Activated CD4-positive, alpha-beta T cell treated with anti-CD3 and anti-CD28 coated beads for 24 hours (primary cell): Measurements from ENCODE around the gene LIPH.
"Not testable (repeated sequence)": the region's sequence is repeated elsewhere in the genome, so short reads cannot be mapped to it uniquely, and the experiment has no call there.

ENCODE experiments used
- DNase-seq, 2 donors: peaks; one replicate each; pipeline ENCODE4 v3.0.0-alpha.2; 2020; ENCODE audit warnings: low read depth in 2 of 2

LIPH gene

DNA sequence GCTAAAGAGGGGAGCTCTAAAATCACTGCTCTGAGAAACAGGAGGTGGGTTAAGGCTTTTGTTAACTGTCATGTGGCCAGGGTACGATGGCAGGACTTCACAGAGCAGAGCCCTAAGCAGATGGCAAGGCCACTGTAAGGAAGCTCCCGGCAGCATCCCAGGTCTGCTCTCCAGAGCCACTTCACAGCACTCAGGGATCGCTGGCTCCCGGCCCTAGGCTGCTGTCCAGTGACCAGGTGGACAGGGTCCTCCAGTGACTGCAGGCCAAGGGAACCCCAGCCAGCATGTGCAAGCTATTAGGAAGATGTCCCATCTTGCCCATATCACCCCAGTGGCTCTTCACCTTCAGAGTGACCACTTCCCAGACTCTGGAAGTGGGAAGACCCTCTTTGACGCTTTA lies 63.9 kb downstream of the LIPH start:
- DNase-seq, result no peak

GRCh38 chr3:185486394-185486793 lies 66.0 kb downstream of the LIPH start:
- DNase-seq, result no peak

GRCh38 chr3:185484296-185484695 lies 68.1 kb downstream of the LIPH start:
- DNase-seq, result no peak

DNA sequence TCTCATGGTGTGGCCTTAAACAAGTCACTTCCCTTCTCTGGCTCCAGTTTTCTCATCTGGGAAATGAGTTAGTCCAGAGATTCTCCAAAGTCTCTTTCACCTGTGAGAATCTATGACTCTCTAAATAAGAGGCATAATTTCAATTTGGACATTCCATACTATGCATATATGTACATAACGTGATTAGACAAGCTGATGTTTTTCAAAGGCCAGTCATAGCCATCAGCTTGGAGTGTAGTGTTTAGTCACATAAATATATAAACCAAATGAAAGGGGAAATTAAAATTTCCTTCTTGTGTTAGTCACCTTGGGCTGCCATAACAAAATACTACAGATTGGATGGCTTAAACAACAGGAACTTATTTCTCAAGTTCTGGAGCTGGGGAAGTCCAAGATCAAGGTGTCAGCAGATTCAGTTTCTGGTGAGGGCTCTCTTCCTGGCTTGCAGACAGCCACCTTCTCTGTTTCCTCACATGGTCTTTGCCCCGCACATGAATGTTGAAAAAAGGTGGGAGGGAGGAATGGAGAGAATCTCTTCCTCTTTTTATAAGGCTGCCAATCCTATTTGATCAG lies 72.9 kb downstream of the LIPH start:
- no peak for DNase-seq

GRCh38 chr3:185477316-185477715 lies 75.1 kb downstream of the LIPH start:
- DNase-seq, result no peak

DNA sequence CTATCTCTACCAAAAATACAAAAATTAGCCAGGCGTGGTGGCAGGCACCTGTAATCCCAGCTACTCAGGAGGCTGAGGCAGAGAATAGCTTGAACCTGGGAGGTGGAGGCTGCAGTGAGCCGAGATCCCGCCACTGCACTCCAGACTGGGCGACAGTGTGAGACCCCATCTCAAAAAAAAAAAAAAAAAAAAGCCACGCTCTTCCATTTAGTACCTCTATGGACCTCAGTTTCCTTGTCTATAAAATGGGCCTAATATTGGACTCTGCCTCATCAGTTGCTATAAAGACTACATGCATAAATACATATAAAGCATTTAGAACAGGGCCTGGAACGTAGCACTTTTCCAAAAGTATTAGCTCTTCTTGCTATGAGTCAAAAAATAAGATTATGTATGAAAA lies 77.5 kb downstream of the LIPH start:
- DNase-seq, result not testable (repeated sequence)

DNA sequence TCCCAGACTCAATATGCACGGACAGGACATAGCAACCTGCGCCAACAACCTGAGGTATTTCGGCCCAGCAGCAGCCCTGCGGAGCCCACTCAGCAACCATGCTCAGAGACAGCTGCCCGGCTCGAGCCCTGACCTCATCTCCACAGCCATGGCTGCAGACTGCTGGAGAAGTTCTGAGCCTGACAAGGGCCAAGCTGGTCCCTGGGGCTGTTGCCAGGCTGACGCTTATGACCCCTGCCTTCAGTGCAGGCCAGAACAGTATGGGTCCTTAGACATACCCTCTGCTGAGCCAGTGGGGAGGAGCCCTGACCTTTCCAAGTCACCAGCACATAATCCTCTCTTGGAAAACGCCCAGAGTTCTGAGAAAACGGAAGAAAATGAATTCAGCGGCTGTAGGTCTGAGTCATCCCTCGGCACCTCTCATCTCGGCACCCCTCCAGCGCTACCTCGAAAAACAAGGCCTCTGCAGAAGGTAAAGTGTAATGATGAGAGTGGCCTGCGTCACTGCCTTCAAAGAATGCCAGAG lies 79.0 kb downstream of the LIPH start:
- DNase-seq, result no peak

DNA sequence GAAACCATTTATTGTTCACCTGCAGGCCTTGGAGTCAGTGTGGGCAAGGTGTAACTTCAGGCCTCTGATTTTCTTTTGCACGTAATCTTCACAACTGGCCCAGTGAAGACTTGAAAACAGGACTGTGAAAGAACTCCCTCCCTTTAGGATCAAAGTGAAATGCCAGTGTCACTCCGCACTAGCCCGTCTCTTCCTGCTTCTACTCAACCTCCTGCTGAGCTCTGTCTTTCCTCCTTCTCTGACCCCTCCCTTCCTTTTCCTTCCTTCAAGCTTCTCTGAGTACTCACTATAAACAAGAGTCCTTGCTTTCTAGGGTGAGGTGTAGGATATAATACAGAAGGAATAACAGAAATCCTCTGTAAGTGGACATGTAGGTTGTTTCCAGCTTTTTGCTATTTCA lies 82.1 kb downstream of the LIPH start:
- no peak for DNase-seq

- no peak for DNase-seq
Observed at GRCh38 chr3:185469542-185469941, 82.8 kb downstream of the LIPH start.

DNA sequence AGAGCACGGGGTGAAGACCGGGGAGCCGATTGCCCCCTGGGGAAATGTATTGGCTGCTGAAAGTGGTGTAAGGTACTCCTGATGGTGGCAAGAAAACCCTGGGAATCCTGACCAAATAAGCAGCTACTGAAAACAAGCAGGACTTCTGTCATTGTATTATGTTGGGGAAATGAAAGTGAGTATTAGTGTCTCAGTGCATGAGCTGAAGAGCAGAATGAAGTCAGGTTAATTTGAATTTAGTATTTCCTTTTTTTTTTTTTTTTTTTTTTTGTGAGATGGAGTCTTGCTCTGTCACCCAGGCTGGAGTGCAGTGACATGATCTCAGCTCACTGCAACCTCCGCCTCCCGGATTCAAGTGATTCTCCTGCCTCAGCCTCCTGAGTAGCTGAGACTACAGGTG lies 86.3 kb downstream of the LIPH start:
- DNase-seq, result not testable (repeated sequence)

GRCh38 chr3:185465471-185465870 lies 86.9 kb downstream of the LIPH start:
- DNase-seq, result no peak

DNA sequence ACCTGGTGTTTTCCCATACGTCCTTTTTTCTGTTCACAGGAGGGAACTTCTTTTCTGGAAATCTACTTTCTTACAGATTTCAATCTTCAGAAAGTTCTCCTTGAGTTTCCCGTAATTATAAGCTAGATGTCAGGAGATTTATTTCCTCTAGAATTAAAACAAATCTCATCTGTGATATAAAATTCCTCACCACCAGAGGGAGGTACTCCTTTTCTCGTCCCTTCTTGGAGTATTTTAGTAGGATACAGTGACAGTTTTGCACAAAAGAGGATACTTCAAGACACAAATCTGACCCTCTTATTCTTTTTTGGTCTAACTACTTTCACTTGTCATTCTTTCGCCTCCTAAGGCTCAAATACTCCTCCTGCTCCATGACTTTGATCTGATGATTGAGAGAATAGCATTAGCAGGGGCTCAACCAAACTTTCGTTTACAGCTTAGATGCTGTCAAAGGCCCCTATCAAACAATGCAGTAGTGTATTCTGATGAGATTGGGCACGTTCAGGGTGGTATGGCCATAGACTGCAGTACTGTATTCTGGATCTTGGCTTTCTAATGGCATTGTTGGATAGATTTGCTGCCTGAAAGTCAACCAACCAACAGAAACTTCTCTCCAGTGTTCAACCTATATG lies 91.6 kb downstream of the LIPH start:
- DNase-seq, result no peak

GRCh38 chr3:185460309-185460708 lies 92.1 kb downstream of the LIPH start:
- DNase-seq, result no peak

- no peak for DNase-seq
Observed at GRCh38 chr3:185457376-185457775, 95.0 kb downstream of the LIPH start.
